Bone marrow (tissue), 2 donors: ENCODE measurements around the gene S1PR3.
A peak's percentile ranks its signal among the peaks of the same experiment; 100 is the strongest.

Experiments used
- DNase-seq, 2 donors: peaks; one replicate each; lab custom pipeline; 2025; lab: John Stamatoyannopoulos, UW

S1PR3 gene

GRCh38 chr9:88993327-88993726 lies 2.1 kb downstream of the S1PR3 start:
- DNase-seq, result no peak

- no peak for DNase-seq
These were observed 2.7 kb downstream of the S1PR3 start for GRCh38 chr9:88993871-88994460.

GRCh38 chr9:88994469-88995199 lies 3.4 kb downstream of the S1PR3 start:
- DNase-seq, result no peak

GRCh38 chr9:88995200-88995577 lies 3.9 kb downstream of the S1PR3 start:
- DNase-seq, result no peak

- no peak for DNase-seq
These were observed 4.4 kb downstream of the S1PR3 start for GRCh38 chr9:88995627-88996026.

GRCh38 chr9:88996046-88996920 lies 5.0 kb downstream of the S1PR3 start:
- no peak for DNase-seq

GRCh38 chr9:88996921-88997235 lies 5.6 kb downstream of the S1PR3 start:
- DNase-seq, result no peak

GRCh38 chr9:88997646-88998045 lies 6.4 kb downstream of the S1PR3 start:
- no peak for DNase-seq

GRCh38 chr9:88998503-88998902 lies 7.2 kb downstream of the S1PR3 start:
- no peak for DNase-seq

GRCh38 chr9:88998911-88999310 lies 7.6 kb downstream of the S1PR3 start:
- no peak for DNase-seq

- no peak for DNase-seq
These were observed 9.1 kb downstream of the S1PR3 start for GRCh38 chr9:89000371-89000781.

- DNase-seq, result peak; percentile 62
These were observed 10.0 kb downstream of the S1PR3 start for GRCh38 chr9:89000973-89001916.

- DNase-seq, result no peak
These were observed 10.8 kb downstream of the S1PR3 start for GRCh38 chr9:89001917-89002540.

GRCh38 chr9:89002987-89003386 lies 11.7 kb downstream of the S1PR3 start:
- no peak for DNase-seq

GRCh38 chr9:89005323-89005722 lies 14.1 kb downstream of the S1PR3 start:
- DNase-seq, result no peak

- DNase-seq, result no peak
These were observed 15.0 kb downstream of the S1PR3 start for GRCh38 chr9:89006267-89006666.

GRCh38 chr9:89006996-89007967 lies 16.0 kb downstream of the S1PR3 start:
- DNase-seq, result no peak

- no peak for DNase-seq
These were observed 16.9 kb downstream of the S1PR3 start for GRCh38 chr9:89008055-89008743.

- no peak for DNase-seq
These were observed 17.7 kb downstream of the S1PR3 start for GRCh38 chr9:89008744-89009545.
